ENCODE results near the gene AXL.

The AXL gene

DNA sequence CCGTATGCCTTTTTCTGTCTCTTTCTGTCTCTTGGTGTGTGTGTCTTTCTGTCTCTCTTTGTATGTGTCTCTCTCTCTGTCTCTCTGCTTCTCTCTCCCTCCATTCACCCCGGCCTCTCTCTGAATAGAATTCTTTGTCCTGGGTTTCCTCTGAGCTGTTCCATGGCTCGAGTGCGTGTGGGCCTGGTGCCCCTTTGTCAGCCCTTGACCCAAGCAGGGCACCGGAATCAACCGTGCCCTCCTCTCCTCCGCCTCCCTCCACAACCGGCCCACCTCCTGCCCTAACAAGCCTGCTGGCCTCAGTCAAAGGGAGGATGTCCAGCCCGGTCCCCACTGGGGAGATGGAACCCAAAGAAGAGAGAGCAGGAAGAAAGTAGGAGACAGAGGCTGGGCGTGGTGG lies 3.2 kb downstream of the AXL start:
- no peak overlapping the region for H3K4me3 ChIP-seq (replicated peaks in 1 of 2; ENCODE audit: low read depth in 2 of 2, low read length in 2 of 2)
- no peak for DNase-seq (ENCODE audit: low read depth in 2 of 2)
- TF ChIP-seq, protein P1, sequence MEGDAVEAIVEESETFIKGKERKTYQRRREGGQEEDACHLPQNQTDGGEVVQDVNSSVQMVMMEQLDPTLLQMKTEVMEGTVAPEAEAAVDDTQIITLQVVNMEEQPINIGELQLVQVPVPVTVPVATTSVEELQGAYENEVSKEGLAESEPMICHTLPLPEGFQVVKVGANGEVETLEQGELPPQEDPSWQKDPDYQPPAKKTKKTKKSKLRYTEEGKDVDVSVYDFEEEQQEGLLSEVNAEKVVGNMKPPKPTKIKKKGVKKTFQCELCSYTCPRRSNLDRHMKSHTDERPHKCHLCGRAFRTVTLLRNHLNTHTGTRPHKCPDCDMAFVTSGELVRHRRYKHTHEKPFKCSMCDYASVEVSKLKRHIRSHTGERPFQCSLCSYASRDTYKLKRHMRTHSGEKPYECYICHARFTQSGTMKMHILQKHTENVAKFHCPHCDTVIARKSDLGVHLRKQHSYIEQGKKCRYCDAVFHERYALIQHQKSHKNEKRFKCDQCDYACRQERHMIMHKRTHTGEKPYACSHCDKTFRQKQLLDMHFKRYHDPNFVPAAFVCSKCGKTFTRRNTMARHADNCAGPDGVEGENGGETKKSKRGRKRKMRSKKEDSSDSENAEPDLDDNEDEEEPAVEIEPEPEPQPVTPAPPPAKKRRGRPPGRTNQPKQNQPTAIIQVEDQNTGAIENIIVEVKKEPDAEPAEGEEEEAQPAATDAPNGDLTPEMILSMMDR (IDR thresholded peaks at IDR 0.05; ENCODE audit: low read depth, low read length) = no peak

GRCh38 chr19:41223431-41224234 lies 4.6 kb downstream of the AXL start:
- TF ChIP-seq, protein P1 (IDR thresholded peaks at IDR 0.05; ENCODE audit: low read depth, low read length) = no peak
- peak; percentile 58 to 92 for DNase-seq (ENCODE audit: low read depth in 2 of 2)
- peak overlapping the region in 1 of 2 donors; percentile 24 for H3K4me3 ChIP-seq (replicated peaks in 1 of 2; ENCODE audit: low read depth in 2 of 2, low read length in 2 of 2)

GRCh38 chr19:41224632-41225031 lies 5.6 kb downstream of the AXL start:
- no peak overlapping the region for H3K4me3 ChIP-seq (replicated peaks in 1 of 2; ENCODE audit: low read depth in 2 of 2, low read length in 2 of 2)
- TF ChIP-seq, protein P1 (IDR thresholded peaks at IDR 0.05; ENCODE audit: low read depth, low read length) = no peak
- DNase-seq (ENCODE audit: low read depth in 2 of 2) = no peak

GRCh38 chr19:41225238-41226052 lies 6.4 kb downstream of the AXL start:
- H3K4me3 ChIP-seq (replicated peaks in 1 of 2; ENCODE audit: low read depth in 2 of 2, low read length in 2 of 2) = peak overlapping the region; percentile 13 to 45

GRCh38 chr19:41226053-41226873 lies 7.2 kb downstream of the AXL start:
- DNase-seq (ENCODE audit: low read depth in 2 of 2) = peak; percentile 82 to 92
- H3K4me3 ChIP-seq (replicated peaks in 1 of 2; ENCODE audit: low read depth in 2 of 2, low read length in 2 of 2) = peak overlapping the region; percentile 29 to 45
- TF ChIP-seq, protein P1 (IDR thresholded peaks at IDR 0.05; ENCODE audit: low read depth, low read length) = peak; percentile 5

More at GRCh38 chr19:41225238-41226052, 6.4 kb downstream of the AXL start:
- DNase-seq (ENCODE audit: low read depth in 2 of 2) = peak; percentile 98 to 100
- TF ChIP-seq, protein P1 (IDR thresholded peaks at IDR 0.05; ENCODE audit: low read depth, low read length) = no peak

DNA sequence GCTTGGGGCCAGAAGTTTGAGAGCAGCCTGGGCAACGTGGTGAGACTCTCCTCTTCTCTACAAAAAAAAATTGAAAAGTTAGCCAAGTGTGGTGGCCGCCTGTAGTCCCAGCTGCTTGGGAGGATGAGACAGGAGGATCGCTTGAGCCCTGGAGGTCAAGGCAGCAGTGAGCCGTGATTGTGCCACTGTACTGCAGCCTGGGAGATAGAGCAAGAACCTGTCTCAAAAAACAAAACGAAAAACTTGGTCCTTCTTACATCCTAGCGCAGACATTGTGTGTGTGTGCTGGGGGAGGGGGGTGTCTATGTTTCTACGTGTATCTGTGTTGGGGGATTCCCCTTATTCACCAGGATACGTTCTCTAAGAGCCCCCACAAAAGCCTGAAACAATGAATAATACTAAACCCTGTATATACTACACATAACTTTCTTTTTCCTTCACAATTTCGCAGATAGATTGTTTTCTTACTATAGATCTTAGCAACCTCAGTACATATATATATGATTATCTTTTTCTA lies 7.9 kb downstream of the AXL start:
- TF ChIP-seq, protein P1 (IDR thresholded peaks at IDR 0.05; ENCODE audit: low read depth, low read length) = no peak
- no peak for DNase-seq (ENCODE audit: low read depth in 2 of 2)
- H3K4me3 ChIP-seq (replicated peaks in 1 of 2; ENCODE audit: low read depth in 2 of 2, low read length in 2 of 2) = peak overlapping the region in 1 of 2 donors; percentile 45

Data from cardiac fibroblast (primary cell).